Hematopoietic multipotent progenitor cell treated with erythropoietin and hydrocortisone succinate and interleukin-3 and kit ligand, for 4 days (in vitro differentiated cells): ENCODE results near the gene MAIP1.
"Not testable (repeated sequence)": the region's sequence is repeated elsewhere in the genome, so short reads cannot be mapped to it uniquely, and the experiment has no call there.

Experiments
- DNase-seq: peaks from one replicate; pipeline ENCODE4 v3.0.0-alpha.2; 2015

Gene MAIP1

GRCh38 chr2:199955339-199956061 lies at the start of gene MAIP1, which contains the start of gene TYW5:
MAIP1 (plus strand) TSS chr2:199955582; CDS start chr2:199955799, 217 bp downstream.
TYW5 (minus strand) TSS chr2:199955491; CDS start chr2:199955470, 21 bp downstream.
- peak; percentile 92 for DNase-seq

GRCh38 chr2:199907008-199907714 lies 48.2 kb upstream of the MAIP1 start:
- peak; percentile 45 for DNase-seq

- DNase-seq: peak; percentile 41
Observed at GRCh38 chr2:199910338-199911051, 44.9 kb upstream of the MAIP1 start.

GRCh38 chr2:199911052-199911876 lies 44.1 kb upstream of the MAIP1 start, which contains the start of gene C2orf69:
C2orf69 (plus strand) TSS chr2:199911293; CDS start chr2:199911439, 146 bp downstream.
- DNase-seq: peak; percentile 99

- no peak for DNase-seq
Observed at GRCh38 chr2:199911877-199912161, 43.6 kb upstream of the MAIP1 start.

- not testable (repeated sequence) for DNase-seq
Observed at GRCh38 chr2:199912553-199913114, 42.7 kb upstream of the MAIP1 start.

GRCh38 chr2:199914372-199914958 lies 40.9 kb upstream of the MAIP1 start:
- DNase-seq: no peak

GRCh38 chr2:199916980-199917379 lies 38.4 kb upstream of the MAIP1 start:
- no peak for DNase-seq

- DNase-seq: no peak
Observed at GRCh38 chr2:199922856-199923255, 32.5 kb upstream of the MAIP1 start.

- DNase-seq: no peak
Observed at GRCh38 chr2:199923924-199924323, 31.5 kb upstream of the MAIP1 start.

- DNase-seq: no peak
Observed at GRCh38 chr2:199926806-199927205, 28.6 kb upstream of the MAIP1 start.

GRCh38 chr2:199928226-199928625 lies 27.2 kb upstream of the MAIP1 start:
- no peak for DNase-seq

GRCh38 chr2:199928626-199929025 lies 26.8 kb upstream of the MAIP1 start:
- no peak for DNase-seq

GRCh38 chr2:199929262-199929661 lies 26.1 kb upstream of the MAIP1 start:
- no peak for DNase-seq

GRCh38 chr2:199932312-199932855 lies 23.0 kb upstream of the MAIP1 start:
- DNase-seq: peak; percentile 57

GRCh38 chr2:199933466-199933865 lies 21.9 kb upstream of the MAIP1 start:
- DNase-seq: no peak

- DNase-seq: no peak
Observed at GRCh38 chr2:199936554-199936953, 18.8 kb upstream of the MAIP1 start.

- peak; percentile 80 for DNase-seq
Observed at GRCh38 chr2:199940373-199940772, 15.0 kb upstream of the MAIP1 start.

- DNase-seq: no peak
Observed at GRCh38 chr2:199943373-199943772, 12.0 kb upstream of the MAIP1 start.

GRCh38 chr2:199946196-199946595 lies 9.2 kb upstream of the MAIP1 start:
- DNase-seq: no peak

GRCh38 chr2:199946836-199947235 lies 8.5 kb upstream of the MAIP1 start:
- no peak for DNase-seq

- DNase-seq: no peak
Observed at GRCh38 chr2:199950396-199950795, 5.0 kb upstream of the MAIP1 start.
